ENCODE data around the gene CCDC69. TPM values are rescaled to one million over a fixed set of nuclear protein-coding genes. Genes with fewer than 3 reads are reported as not detected.

The CCDC69 gene
- total and polyA plus RNA-seq, 2 of the 8 experiments (the other 6 are each of a cell fraction or from before 2014, with no cell fraction given), result 8.4 to 10.8 TPM

- H3K23ac ChIP-seq (ENCODE audit: insufficient read length), result no peak overlapping the region
- H2AK5ac ChIP-seq (ENCODE audit: low read depth, low read length), result no peak overlapping the region
- H3K4ac ChIP-seq (replicated peaks; ENCODE audit: insufficient read length, low read depth, low read length), result no peak overlapping the region
- CTCF ChIA-PET (ENCODE audit: partially characterized antibody), result interaction anchor here (0.7 to 20.0 kb wide), 12 partner anchors 10 to 357 kb away, joined by 3 to 810 read pairs (median 5); partner anchors contain the start of genes ANXA6 and TNIP1
- peak overlapping the region; percentile 8; the same call in 1 of the 2 replicates for H4K8ac ChIP-seq (ENCODE audit: extremely low read depth, insufficient read depth, low read length)
- no peak overlapping the region for H2BK20ac ChIP-seq (ENCODE audit: low read length)
- DNase-seq (ENCODE audit: low read depth in 1 of 2, low spot score in 2 of 2) (no peak), FAIRE-seq (no peak)
- H3K18ac ChIP-seq (ENCODE audit: extremely low read depth, low read length), result no peak overlapping the region
- H2BK15ac ChIP-seq (ENCODE audit: low read length), result no peak overlapping the region
- no peak overlapping the region for H3K27ac ChIP-seq (ENCODE audit: low read depth, low read length)
- H3K4me2 ChIP-seq (ENCODE audit: insufficient read depth in 1 of 2, low read depth in 2 of 2, low read length in 2 of 2), result no peak overlapping the region
- H3K4me1 ChIP-seq (replicated peaks in 1 of 4; ENCODE audit: control insufficient read depth in 3 of 4, insufficient read depth in 4 of 4, low read length in 3 of 4), result no peaks in the 10 kb centered on the region; a peak in 1 of 7 replicates
- no peaks in the 10 kb centered on the region for H3K79me1 ChIP-seq (ENCODE audit: low read depth, low read length)
- no peak overlapping the region for H3K4me3 ChIP-seq (ENCODE audit: extremely low read depth in 1 of 4, insufficient read depth in 2 of 4, low read depth in 3 of 4, low read length in 4 of 4)
- POLR2A ChIA-PET (ENCODE audit: partially characterized antibody), result interaction anchor here (1.2 kb wide), 1 partner anchor 9 kb away, joined by 4 read pairs; the partner anchor contains the start of gene ANXA6
- H2BK12ac ChIP-seq (ENCODE audit: low read depth, low read length), result no peak overlapping the region
- H4K5ac ChIP-seq (ENCODE audit: insufficient read length, low read depth, low read length), result no peak overlapping the region
- no peaks in the 10 kb centered on the region for H3K23me2 ChIP-seq (ENCODE audit: low read depth, low read length)
- H2BK5ac ChIP-seq (ENCODE audit: low read depth, low read length), result no peak overlapping the region
- H3K27me3 ChIP-seq (replicated peaks in 1 of 4; ENCODE audit: control insufficient read depth in 3 of 4, extremely low read depth in 1 of 4, insufficient read depth in 3 of 4, low read length in 3 of 4), result no peaks in the 10 kb centered on the region
- H2AFZ ChIP-seq (ENCODE audit: low read length), result no peak overlapping the region
- no peaks in the 10 kb centered on the region for H3K9me3 ChIP-seq (ENCODE audit: insufficient read depth in 2 of 2, low read depth in 1 of 2, low read length in 1 of 2)
- H3K56ac ChIP-seq (replicated peaks; ENCODE audit: insufficient read length, low read depth, low read length), result no peak overlapping the region
- 96% methylated on average over 9 of the region's 9 CpGs; no CpG with 5 or more reads in 1 of the 2 experiments for WGBS, 2 experiments (ENCODE audit: extremely low coverage in 1 of 2, insufficient coverage in 1 of 2, insufficient read length in 1 of 2, insufficient replicate concordance in 2 of 2, low coverage in 1 of 2, low lambda C conversion rate in 2 of 2, missing lambda C conversion rate in 1 of 2)
- no peaks in the 10 kb centered on the region for H4K20me1 ChIP-seq (replicated peaks in 1 of 2; ENCODE audit: control insufficient read depth in 1 of 2, insufficient read depth in 2 of 2, low read length in 2 of 2)
- H3K14ac ChIP-seq (ENCODE audit: insufficient read length), result no peak overlapping the region
- no peak overlapping the region for H2BK120ac ChIP-seq (replicated peaks; ENCODE audit: low read depth, low read length)
- no peaks in the 10 kb centered on the region for H3K79me2 ChIP-seq (ENCODE audit: control insufficient read depth in 1 of 2, insufficient read depth in 2 of 2, low read length in 2 of 2)
- no peaks in the 10 kb centered on the region for H3K36me3 ChIP-seq (ENCODE audit: control insufficient read depth in 2 of 4, insufficient read depth in 4 of 4, low read length in 3 of 4)
- no peak overlapping the region for H3K9ac ChIP-seq (replicated peaks in 1 of 4; ENCODE audit: extremely low read depth in 1 of 4, low read depth in 3 of 4, low read length in 3 of 4)
- H4K91ac ChIP-seq (replicated peaks; ENCODE audit: insufficient read length, low read length), result no peak overlapping the region
- TF ChIP-seq FOSL1 (IDR thresholded peaks at IDR 0.05; ENCODE audit: insufficient read depth, low read depth, low read length), result no peak
- no peak for TF ChIP-seq USF2 (IDR thresholded peaks at IDR 0.05; ENCODE audit: low read length)
- TF ChIP-seq JUN (IDR thresholded peaks at IDR 0.05; ENCODE audit: low read depth, low read length), result no peak
- no peak for TF ChIP-seq TEAD4 (IDR thresholded peaks at IDR 0.05; ENCODE audit: low read depth, low read length)
- TF ChIP-seq ATF2 (IDR thresholded peaks at IDR 0.05; ENCODE audit: low read length), result no peak
- no peak for TF ChIP-seq NANOG (IDR thresholded peaks at IDR 0.05; ENCODE audit: insufficient read depth, low read depth, low read length, poor library complexity, severe bottlenecking)
- no peak for TF ChIP-seq SP4 (IDR thresholded peaks at IDR 0.05; ENCODE audit: low read length)
- TF ChIP-seq CBX8 (IDR thresholded peaks at IDR 0.05; ENCODE audit: borderline replicate concordance, low read depth, low read length), result no peak
- no peak for TF ChIP-seq MAFK (IDR thresholded peaks at IDR 0.05; ENCODE audit: low read depth, low read length)
- no peak for TF ChIP-seq BCL11A (IDR thresholded peaks at IDR 0.05; ENCODE audit: low read depth in 2 of 2, low read length in 2 of 2)
- no peak for TF ChIP-seq SIX5 (IDR thresholded peaks at IDR 0.05; ENCODE audit: low read depth, low read length)
Measured at GRCh38 chr5:151167022-151167421, 56.9 kb downstream of the CCDC69 start.
